RWPE2 (cell line): ENCODE data around the gene ZGRF1.

Experiments
- ATAC-seq: fragments of 200-7000 bp; cut with Tn5 transposase; 3 replicates; pipeline ENCODE4 v1.9.1; 2021; ENCODE audit warnings: low read depth
- DNase-seq: peaks from one replicate; pipeline ENCODE4 v3.0.0-alpha.2; 2020; ENCODE audit warnings: low spot score
- H3K27ac ChIP-seq: fragments of 450-650 bp; 2 replicates; pipeline ENCODE4 v1.5.1; 2017; ENCODE audit warnings: mild to moderate bottlenecking; ENCODE audit not compliant: poor library complexity, severe bottlenecking
- H3K27me3 ChIP-seq: fragments of 250-450 bp; sonication (Bioruptor Pico); 2 replicates; pipeline ENCODE4 v1.5.1; 2021; ENCODE audit warnings: mild to moderate bottlenecking, moderate library complexity; ENCODE audit not compliant: insufficient read depth, poor library complexity, severe bottlenecking
- H3K36me3 ChIP-seq: fragments of 250-450 bp; sonication (Bioruptor Pico); 2 replicates; pipeline ENCODE4 v1.5.1; 2020; ENCODE audit warnings: low read depth, mild to moderate bottlenecking, moderate library complexity
- H3K4me1 ChIP-seq: fragments of 250-450 bp; sonication (Bioruptor Pico); 2 replicates; pipeline ENCODE4 v1.5.1; 2021; ENCODE audit warnings: mild to moderate bottlenecking, moderate library complexity; ENCODE audit not compliant: insufficient read depth, poor library complexity, severe bottlenecking
- H3K4me3 ChIP-seq: fragments of 250-450 bp; sonication (Bioruptor Pico); 2 replicates; pipeline ENCODE4 v1.5.1; 2021; ENCODE audit warnings: mild to moderate bottlenecking, moderate library complexity; ENCODE audit not compliant: severe bottlenecking
- H3K9me3 ChIP-seq: fragments of 250-450 bp; sonication (Bioruptor Pico); 2 replicates; pipeline ENCODE4 v1.5.1; 2021; ENCODE audit warnings: mild to moderate bottlenecking, moderate library complexity; ENCODE audit not compliant: severe bottlenecking
- TF ChIP-seq, protein P1 (sequence below): fragments of 450-650 bp; IDR thresholded peaks from one replicate; pipeline ENCODE4 v1.5.1; 2017; ENCODE audit warnings: mild to moderate bottlenecking, moderate library complexity; ENCODE audit not compliant: poor library complexity, severe bottlenecking

ZGRF1 gene

GRCh38 chr4:112589206-112589605 is 47.5 kb downstream of the ZGRF1 start:
- ATAC-seq (no peak), DNase-seq (no peak)
- Histone ChIP-seq H3K36me3 (peaks cover 25% of the 10 kb centered on the region), H3K27ac (no peak overlapping the region), H3K9me3 (no peaks in the 10 kb centered on the region), H3K4me1 (no peaks in the 10 kb centered on the region), H3K27me3 (no peaks in the 10 kb centered on the region), H3K4me3 (no peak overlapping the region)
- TF ChIP-seq, protein P1, sequence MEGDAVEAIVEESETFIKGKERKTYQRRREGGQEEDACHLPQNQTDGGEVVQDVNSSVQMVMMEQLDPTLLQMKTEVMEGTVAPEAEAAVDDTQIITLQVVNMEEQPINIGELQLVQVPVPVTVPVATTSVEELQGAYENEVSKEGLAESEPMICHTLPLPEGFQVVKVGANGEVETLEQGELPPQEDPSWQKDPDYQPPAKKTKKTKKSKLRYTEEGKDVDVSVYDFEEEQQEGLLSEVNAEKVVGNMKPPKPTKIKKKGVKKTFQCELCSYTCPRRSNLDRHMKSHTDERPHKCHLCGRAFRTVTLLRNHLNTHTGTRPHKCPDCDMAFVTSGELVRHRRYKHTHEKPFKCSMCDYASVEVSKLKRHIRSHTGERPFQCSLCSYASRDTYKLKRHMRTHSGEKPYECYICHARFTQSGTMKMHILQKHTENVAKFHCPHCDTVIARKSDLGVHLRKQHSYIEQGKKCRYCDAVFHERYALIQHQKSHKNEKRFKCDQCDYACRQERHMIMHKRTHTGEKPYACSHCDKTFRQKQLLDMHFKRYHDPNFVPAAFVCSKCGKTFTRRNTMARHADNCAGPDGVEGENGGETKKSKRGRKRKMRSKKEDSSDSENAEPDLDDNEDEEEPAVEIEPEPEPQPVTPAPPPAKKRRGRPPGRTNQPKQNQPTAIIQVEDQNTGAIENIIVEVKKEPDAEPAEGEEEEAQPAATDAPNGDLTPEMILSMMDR = no peak

GRCh38 chr4:112585977-112586736 is 50.6 kb downstream of the ZGRF1 start:
- peaks cover 47% of the 10 kb centered on the region for H3K36me3 ChIP-seq
- no peaks in the 10 kb centered on the region for H3K4me1 ChIP-seq
- H3K27ac ChIP-seq = no peak overlapping the region
- TF ChIP-seq, protein P1 = no peak
- no peaks in the 10 kb centered on the region for H3K9me3 ChIP-seq
- DNase-seq (no peak), ATAC-seq (no peak)
- H3K4me3 ChIP-seq = no peak overlapping the region
- no peaks in the 10 kb centered on the region for H3K27me3 ChIP-seq

GRCh38 chr4:112567536-112567935 is 69.2 kb downstream of the ZGRF1 start:
- Histone ChIP-seq H3K4me1 (no peaks in the 10 kb centered on the region), H3K36me3 (peaks cover 2% of the 10 kb centered on the region; the same call in 1 of the 2 replicates), H3K27ac (no peak overlapping the region), H3K9me3 (no peaks in the 10 kb centered on the region), H3K4me3 (no peak overlapping the region), H3K27me3 (no peaks in the 10 kb centered on the region)
- DNase-seq = no peak
- TF ChIP-seq, protein P1 = no peak
- ATAC-seq = no peak

DNA sequence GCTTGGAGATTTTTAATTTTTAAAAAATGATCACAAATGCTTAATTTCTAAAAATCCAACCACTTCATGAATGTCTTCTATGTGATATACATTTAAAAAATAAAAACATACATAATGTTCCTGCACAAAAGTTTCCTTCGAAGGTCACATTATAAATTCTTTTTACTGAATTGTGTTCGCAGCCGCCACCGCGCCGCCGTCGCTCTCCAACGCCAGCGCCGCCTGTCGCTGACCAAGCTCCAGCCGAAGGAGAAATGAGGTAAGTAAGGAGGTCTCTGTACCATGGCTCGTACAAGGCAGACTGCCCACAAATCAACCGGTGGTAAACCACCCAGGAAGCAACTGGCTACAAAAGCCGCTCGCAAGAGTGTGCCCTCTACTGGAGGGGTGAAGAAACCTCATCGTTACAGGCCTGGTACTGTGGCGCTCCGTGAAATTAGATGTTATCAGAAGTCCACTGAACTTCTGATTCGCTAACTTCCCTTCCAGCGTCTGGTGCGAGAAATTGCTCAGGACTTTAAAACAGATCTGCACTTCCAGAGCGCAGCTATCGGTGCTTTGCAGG is 71.9 kb downstream of the ZGRF1 start:
- Histone ChIP-seq H3K4me3 (no peak overlapping the region), H3K9me3 (no peaks in the 10 kb centered on the region), H3K36me3 (peaks cover 2% of the 10 kb centered on the region), H3K27ac (no peak overlapping the region), H3K4me1 (no peaks in the 10 kb centered on the region), H3K27me3 (no peaks in the 10 kb centered on the region)
- no peak for ATAC-seq
- DNase-seq = no peak
- TF ChIP-seq, protein P1 = no peak
